ENCODE results near the gene RAD51. TPM values are rescaled to one million over a fixed set of nuclear protein-coding genes. Genes with fewer than 3 reads are reported as not detected.

Gene RAD51
- total and polyA plus RNA-seq, 2 of the 8 experiments (the other 6 are each of a cell fraction or from before 2014, with no cell fraction given): 32.2 to 42.4 TPM

DNA sequence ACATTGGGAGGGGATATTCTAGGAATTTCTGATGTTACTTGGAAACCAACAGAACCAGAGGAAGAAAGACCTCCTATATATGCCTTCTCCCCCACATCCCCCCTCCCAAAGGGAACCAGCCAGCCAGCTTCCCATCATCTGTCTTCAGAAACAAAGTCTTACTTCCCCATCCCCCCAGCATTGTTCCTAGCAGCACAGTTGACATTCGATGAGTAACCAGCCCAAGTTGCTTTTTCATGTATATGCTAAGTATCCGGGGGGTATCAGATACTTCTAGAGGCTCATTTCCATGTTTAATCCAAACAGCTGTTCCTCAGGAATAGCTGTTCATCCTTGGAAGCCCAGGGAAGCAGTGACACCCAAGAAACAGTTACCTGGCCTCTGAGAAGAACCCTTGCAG, 44.1 kb downstream of the RAD51 start:
- Histone ChIP-seq H3K4me1 (replicated peaks in 1 of 4; ENCODE audit: control insufficient read depth in 3 of 4, insufficient read depth in 4 of 4, low read length in 3 of 4) (peaks cover 12 to 18% (median 17%) of the 10 kb centered on the region in 4 experiments), H2BK20ac (ENCODE audit: low read length) (no peak overlapping the region), H3K36me3 (ENCODE audit: control insufficient read depth in 2 of 4, insufficient read depth in 4 of 4, low read length in 3 of 4) (peaks cover 3 to 35% (median 23%) of the 10 kb centered on the region in 4 experiments; a peak in 6 of 8 replicates), H3K18ac (ENCODE audit: extremely low read depth, low read length) (no peak overlapping the region), H3K79me1 (ENCODE audit: low read depth, low read length) (no peaks in the 10 kb centered on the region), H3K4ac (replicated peaks; ENCODE audit: insufficient read length, low read depth, low read length) (no peak overlapping the region), H2BK120ac (replicated peaks; ENCODE audit: low read depth, low read length) (no peak overlapping the region), H4K20me1 (replicated peaks in 1 of 2; ENCODE audit: control insufficient read depth in 1 of 2, insufficient read depth in 2 of 2, low read length in 2 of 2) (peaks cover 0 to 1% of the 10 kb centered on the region in 2 experiments), H3K56ac (replicated peaks; ENCODE audit: insufficient read length, low read depth, low read length) (no peak overlapping the region), H2BK5ac (ENCODE audit: low read depth, low read length) (0 out of 2 replicates have a peak overlapping the region, but pooled peaks have one; percentile 46), H3K23me2 (ENCODE audit: low read depth, low read length) (no peaks in the 10 kb centered on the region), H2BK15ac (ENCODE audit: low read length) (no peak overlapping the region), H2AK5ac (ENCODE audit: low read depth, low read length) (no peak overlapping the region), H3K27ac (ENCODE audit: low read depth, low read length) (peak overlapping the region; percentile 30; the same call in 1 of the 2 replicates), H2BK12ac (ENCODE audit: low read depth, low read length) (no peak overlapping the region), H4K5ac (ENCODE audit: insufficient read length, low read depth, low read length) (no peak overlapping the region), H3K4me2 (ENCODE audit: insufficient read depth in 1 of 2, low read depth in 2 of 2, low read length in 2 of 2) (peak overlapping the region; percentile 31 to 53; a peak in 3 of 4 replicates), H4K8ac (ENCODE audit: extremely low read depth, insufficient read depth, low read length) (no peak overlapping the region), H3K79me2 (ENCODE audit: control insufficient read depth in 1 of 2, insufficient read depth in 2 of 2, low read length in 2 of 2) (no peaks in the 10 kb centered on the region), H3K9me3 (ENCODE audit: insufficient read depth in 2 of 2, low read depth in 1 of 2, low read length in 1 of 2) (no peaks in the 10 kb centered on the region), H3K23ac (ENCODE audit: insufficient read length) (no peak overlapping the region), H2AFZ (ENCODE audit: low read length) (no peak overlapping the region), H4K91ac (replicated peaks; ENCODE audit: insufficient read length, low read length) (no peak overlapping the region), H3K27me3 (replicated peaks in 1 of 4; ENCODE audit: control insufficient read depth in 3 of 4, extremely low read depth in 1 of 4, insufficient read depth in 3 of 4, low read length in 3 of 4) (no peaks in the 10 kb centered on the region), H3K9ac (replicated peaks in 1 of 4; ENCODE audit: extremely low read depth in 1 of 4, low read depth in 3 of 4, low read length in 3 of 4) (no peak overlapping the region), H3K4me3 (ENCODE audit: extremely low read depth in 1 of 4, insufficient read depth in 2 of 4, low read depth in 3 of 4, low read length in 4 of 4) (peak overlapping the region in 1 of 4 experiments; percentile 19; a peak in 1 of 8 replicates), H3K14ac (ENCODE audit: insufficient read length) (no peak overlapping the region)
- POLR2A ChIA-PET (ENCODE audit: partially characterized antibody): interaction anchor here (0.6 to 2.6 kb wide), 18 partner anchors 8 to 155 kb away, joined by 3 to 11 read pairs (median 4); partner anchors contain the start of genes RAD51 and VPS18
- CTCF ChIA-PET (ENCODE audit: partially characterized antibody): interaction anchor here (0.6 to 4.2 kb wide), 24 partner anchors 8 to 237 kb away, joined by 3 to 22 read pairs (median 6); partner anchors contain the start of genes DLL4, RAD51 and VPS18
- 17% methylated on average over 2 of the region's 2 CpGs; no CpG with 5 or more reads in 1 of the 2 experiments for WGBS, 2 experiments (ENCODE audit: extremely low coverage in 1 of 2, insufficient coverage in 1 of 2, insufficient read length in 1 of 2, insufficient replicate concordance in 2 of 2, low coverage in 1 of 2, low lambda C conversion rate in 2 of 2, missing lambda C conversion rate in 1 of 2)
- peak; percentile 87 for FAIRE-seq
- DNase-seq (ENCODE audit: low read depth in 1 of 2, low spot score in 2 of 2): no peak
- no peak for TF ChIP-seq KDM4A (IDR thresholded peaks at IDR 0.05; ENCODE audit: low read depth, low read length, severe bottlenecking)
- TF ChIP-seq HDAC2 (IDR thresholded peaks at IDR 0.05; ENCODE audit: borderline replicate concordance in 1 of 2, low read depth in 2 of 2, low read length in 2 of 2): 0 out of 4 replicates have a peak, but pooled peaks of 1 of the 2 experiments have one; percentile 18
- peak; percentile 42 for TF ChIP-seq ASH2L (IDR thresholded peaks at IDR 0.05; ENCODE audit: low read length)
- TF ChIP-seq, protein P1, sequence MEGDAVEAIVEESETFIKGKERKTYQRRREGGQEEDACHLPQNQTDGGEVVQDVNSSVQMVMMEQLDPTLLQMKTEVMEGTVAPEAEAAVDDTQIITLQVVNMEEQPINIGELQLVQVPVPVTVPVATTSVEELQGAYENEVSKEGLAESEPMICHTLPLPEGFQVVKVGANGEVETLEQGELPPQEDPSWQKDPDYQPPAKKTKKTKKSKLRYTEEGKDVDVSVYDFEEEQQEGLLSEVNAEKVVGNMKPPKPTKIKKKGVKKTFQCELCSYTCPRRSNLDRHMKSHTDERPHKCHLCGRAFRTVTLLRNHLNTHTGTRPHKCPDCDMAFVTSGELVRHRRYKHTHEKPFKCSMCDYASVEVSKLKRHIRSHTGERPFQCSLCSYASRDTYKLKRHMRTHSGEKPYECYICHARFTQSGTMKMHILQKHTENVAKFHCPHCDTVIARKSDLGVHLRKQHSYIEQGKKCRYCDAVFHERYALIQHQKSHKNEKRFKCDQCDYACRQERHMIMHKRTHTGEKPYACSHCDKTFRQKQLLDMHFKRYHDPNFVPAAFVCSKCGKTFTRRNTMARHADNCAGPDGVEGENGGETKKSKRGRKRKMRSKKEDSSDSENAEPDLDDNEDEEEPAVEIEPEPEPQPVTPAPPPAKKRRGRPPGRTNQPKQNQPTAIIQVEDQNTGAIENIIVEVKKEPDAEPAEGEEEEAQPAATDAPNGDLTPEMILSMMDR (IDR thresholded peaks at IDR 0.05; ENCODE audit: control extremely low read depth in 1 of 3, insufficient read depth in 1 of 3, low read depth in 1 of 3, low read length in 3 of 3): no peak
- no peak for TF ChIP-seq TEAD4 (IDR thresholded peaks at IDR 0.05; ENCODE audit: low read depth, low read length)
- TF ChIP-seq CHD2 (IDR thresholded peaks at IDR 0.05; ENCODE audit: low read length): no peak
- TF ChIP-seq, protein P2, sequence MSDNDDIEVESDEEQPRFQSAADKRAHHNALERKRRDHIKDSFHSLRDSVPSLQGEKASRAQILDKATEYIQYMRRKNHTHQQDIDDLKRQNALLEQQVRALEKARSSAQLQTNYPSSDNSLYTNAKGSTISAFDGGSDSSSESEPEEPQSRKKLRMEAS (IDR thresholded peaks at IDR 0.05): no peak
- no peak for TF ChIP-seq SAP30 (IDR thresholded peaks at IDR 0.05; ENCODE audit: insufficient read depth, insufficient replicate concordance, low read length)
- peak; percentile 59; the same call in 1 of the 2 replicates for TF ChIP-seq SP1 (IDR thresholded peaks at IDR 0.05; ENCODE audit: low read depth, low read length)
- TF ChIP-seq FOSL1 (IDR thresholded peaks at IDR 0.05; ENCODE audit: insufficient read depth, low read depth, low read length): no peak
